T47D (cell line): Measurements from ENCODE around the gene GALNT5.

Experiments
- DNase-seq, 2 experiments: peaks; one replicate each; pipeline versions ENCODE4 v3.0.0 to v3.0.0-alpha.2; 2011 to 2012; ENCODE audit warnings: low read depth in 1 of 2, low spot score in 1 of 2
- JUND ChIP-seq: IDR thresholded peaks from 2 replicates; pipeline ENCODE4 v1.6.1; 2012; ENCODE audit warnings: low read depth
- in situ Hi-C: cut with HindIII; loops from 2 replicates; pipeline ENCODE4 v1.10.0; 2016; ENCODE audit warnings: low sequenced_read_pairs, low pct_unique_long_range_greater_than_20kb

The GALNT5 gene

GRCh38 chr2:157281316-157281715 is 23.8 kb downstream of the GALNT5 start:
- DNase-seq = no peak
- TF ChIP-seq JUND = no peak
- in situ Hi-C loops = no loop called here

- DNase-seq = no peak
- in situ Hi-C loops = no loop called here
- TF ChIP-seq JUND = no peak
Observed at GRCh38 chr2:157283468-157283867, 26.0 kb downstream of the GALNT5 start.

GRCh38 chr2:157287160-157287559 is 29.7 kb downstream of the GALNT5 start:
- no peak for DNase-seq
- in situ Hi-C loops = no loop called here
- TF ChIP-seq JUND = no peak

- no peak for TF ChIP-seq JUND
- in situ Hi-C loops = no loop called here
- DNase-seq = no peak
Observed at GRCh38 chr2:157290525-157290924, 33.0 kb downstream of the GALNT5 start.

- no peak for TF ChIP-seq JUND
- DNase-seq = peak in 1 of 2 experiments; percentile 74
- in situ Hi-C loops = no loop called here
Observed at GRCh38 chr2:157291018-157291417, 33.5 kb downstream of the GALNT5 start.

- no peak for DNase-seq
- in situ Hi-C loops = no loop called here
- TF ChIP-seq JUND = no peak
Observed at GRCh38 chr2:157292853-157293252, 35.3 kb downstream of the GALNT5 start.

- no peak for DNase-seq
- TF ChIP-seq JUND = no peak
- in situ Hi-C loops = no loop called here
Observed at GRCh38 chr2:157296490-157296889, 39.0 kb downstream of the GALNT5 start.

GRCh38 chr2:157296958-157297357 is 39.5 kb downstream of the GALNT5 start:
- no peak for DNase-seq
- in situ Hi-C loops = no loop called here

GRCh38 chr2:157301307-157301706 is 43.8 kb downstream of the GALNT5 start:
- TF ChIP-seq JUND = no peak
- DNase-seq = no peak
- in situ Hi-C loops = no loop called here

More at GRCh38 chr2:157296958-157297357, 39.5 kb downstream of the GALNT5 start:
- TF ChIP-seq JUND = no peak

GRCh38 chr2:157302492-157303099 is 45.1 kb downstream of the GALNT5 start:
- in situ Hi-C loops = no loop called here
- TF ChIP-seq JUND = no peak
- peak in 1 of 2 experiments; percentile 58 for DNase-seq

GRCh38 chr2:157303612-157304011 is 46.1 kb downstream of the GALNT5 start:
- no peak for TF ChIP-seq JUND
- in situ Hi-C loops = no loop called here
- DNase-seq = no peak

- no peak for DNase-seq
- in situ Hi-C loops = no loop called here
- TF ChIP-seq JUND = no peak
Observed at GRCh38 chr2:157304811-157305722, 47.6 kb downstream of the GALNT5 start.

GRCh38 chr2:157305723-157306110 is 48.2 kb downstream of the GALNT5 start:
- TF ChIP-seq JUND = no peak

More at GRCh38 chr2:157305723-157306110, 48.2 kb downstream of the GALNT5 start:
- in situ Hi-C loops = no loop called here
- no peak for DNase-seq
